Naive thymus-derived CD8-positive, alpha-beta T cell (primary cell): ENCODE measurements around the gene IL17B. TPM values are rescaled to one million over a fixed set of nuclear protein-coding genes. Genes with fewer than 3 reads are reported as not detected.

Source experiments
- ATAC-seq, 2 donors: fragments of 150-1000 bp; cut with Tn5 transposase in 1 of 2; sonication (Bioruptor Pico), chemical (Tn5 transposase) in 1 of 2; 1 replicate in 1 of 2; 2 replicates in 1 of 2; pipeline ENCODE4 v1.10.0; 2021; ENCODE audit warnings: mild to moderate bottlenecking in 2 of 2, moderate library complexity in 2 of 2
- POLR2A ChIA-PET: fragments of 350-600 bp; sonication (Branson Sonifier 250); formaldehyde crosslinking; loops from one replicate; lab custom pipeline; 2021; ENCODE audit warnings: antibody characterized with exemption; lab: Charles Lee
- DNase-seq, 10 donors: peaks; one replicate each; pipeline versions ENCODE4 v3.0.0 to v3.0.0-alpha.2; 2020 to 2022
- H3K27ac Mint-ChIP-seq, 10 donors: one replicate each; pipeline ENCODE4 v1.8.0; 2020 to 2022; ENCODE audit warnings: mild to moderate bottlenecking in 10 of 10, mixed read lengths in 10 of 10, moderate library complexity in 4 of 10, inconsistent platforms in 1 of 10
- H3K27me3 Mint-ChIP-seq, 5 donors: one replicate each; pipeline ENCODE4 v1.8.0; 2021 to 2022; ENCODE audit warnings: mixed read lengths in 5 of 5
- H3K36me3 Mint-ChIP-seq, 3 donors: one replicate each; pipeline ENCODE4 v1.8.0; 2020 to 2022; ENCODE audit warnings: mixed read lengths in 3 of 3, mild to moderate bottlenecking in 2 of 3, inconsistent platforms in 1 of 3
- H3K4me1 Mint-ChIP-seq, 4 donors: one replicate each; pipeline ENCODE4 v1.8.0; 2021 to 2022; ENCODE audit warnings: mixed read lengths in 4 of 4
- H3K4me3 Mint-ChIP-seq, 10 donors: one replicate each; pipeline ENCODE4 v1.8.0; 2020 to 2022; ENCODE audit warnings: mild to moderate bottlenecking in 10 of 10, mixed read lengths in 10 of 10, moderate library complexity in 6 of 10, inconsistent platforms in 1 of 10
- H3K9me3 Mint-ChIP-seq, 9 donors: one replicate each; pipeline ENCODE4 v1.8.0; 2020 to 2022; ENCODE audit warnings: mixed read lengths in 9 of 9, mild to moderate bottlenecking in 3 of 9, inconsistent platforms in 1 of 9, moderate library complexity in 1 of 9
- polyA plus RNA-seq, 3 donors: library from polyadenylated mRNA; unstranded; fragments of 300-500 nt; fragmentation: Illumina TruSeq; gene quantifications; one replicate each; pipeline ENCODE4 v1.2.3, GENCODE V29; 2021
- total RNA-seq, 8 experiments: library from RNA in 2 of 8; stranded (reverse) in 2 of 8; gene quantifications; one replicate each; pipeline ENCODE4 v1.2.3 and lab custom pipeline; 2021 to 2026

IL17B gene
- total and polyA plus RNA-seq, 5 experiments from 2014 or later: not detected

DNA sequence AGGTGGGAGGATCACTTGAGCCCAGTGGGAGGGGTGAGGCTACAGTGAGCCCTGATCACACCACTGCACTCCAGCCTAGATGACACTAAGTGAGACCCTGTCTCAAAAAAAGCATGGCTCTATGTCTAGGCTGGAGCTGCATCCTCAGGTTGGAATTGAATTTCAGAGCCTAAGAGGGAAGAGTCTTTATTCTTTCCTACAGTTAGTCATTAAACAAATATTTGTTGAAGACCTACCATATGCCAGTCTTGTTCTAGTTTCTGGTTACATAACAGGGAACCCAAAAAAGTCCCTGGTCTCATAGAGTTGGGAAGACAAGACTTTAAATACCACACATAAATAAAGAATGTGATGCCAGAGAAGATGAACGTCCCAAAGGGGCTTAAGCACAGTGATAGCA, 40.7 kb downstream of the IL17B start:
- Mint-ChIP-seq H3K27me3 (peaks cover 0 to 3% (median 0%) of the 10 kb centered on the region in 5 donors), H3K4me1 (peaks cover under 1 to 4% (median 2%) of the 10 kb centered on the region in 4 donors), H3K9me3 (no peaks in the 10 kb centered on the region), H3K4me3 (no peak overlapping the region), H3K27ac (no peak overlapping the region), H3K36me3 (no peaks in the 10 kb centered on the region)
- POLR2A ChIA-PET: interaction anchor here (0.6 to 0.7 kb wide), 2 partner anchors 8 to 9 kb away, joined by 3 to 5 read pairs; no protein-coding TSS in a partner anchor
- DNase-seq: no peak
- no peak for ATAC-seq

DNA sequence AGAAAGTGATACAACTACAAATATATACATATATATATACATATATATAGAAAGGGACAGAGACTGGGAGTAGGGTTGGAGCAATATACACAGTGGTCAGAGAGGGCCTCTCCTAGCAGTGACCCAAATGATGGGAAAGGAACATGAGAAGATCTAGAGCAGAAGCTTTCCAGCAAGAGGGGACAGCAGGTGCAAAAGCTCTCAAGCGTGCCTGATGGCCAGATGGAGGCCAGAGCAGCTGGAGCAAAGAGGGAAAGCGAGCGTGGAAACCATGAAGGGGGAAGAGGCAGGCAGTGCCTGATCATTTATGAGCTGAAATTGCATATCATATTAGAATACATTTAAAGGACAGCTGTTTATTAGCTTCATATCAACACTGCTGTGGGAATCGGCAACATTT, 41.4 kb downstream of the IL17B start:
- Mint-ChIP-seq H3K4me3 (no peak overlapping the region), H3K36me3 (no peaks in the 10 kb centered on the region), H3K9me3 (no peaks in the 10 kb centered on the region), H3K27me3 (peaks cover 0 to 3% (median 0%) of the 10 kb centered on the region in 5 donors), H3K4me1 (peaks cover 0 to 1% (median 0%) of the 10 kb centered on the region in 4 donors), H3K27ac (no peak overlapping the region)
- no peak for ATAC-seq
- no peak for DNase-seq
- POLR2A ChIA-PET: interaction anchor here (0.6 kb wide), 1 partner anchor 8 kb away, joined by 5 read pairs; no protein-coding TSS in a partner anchor

- no peaks in the 10 kb centered on the region for H3K9me3 Mint-ChIP-seq
- H3K4me1 Mint-ChIP-seq: no peaks in the 10 kb centered on the region
- H3K36me3 Mint-ChIP-seq: no peaks in the 10 kb centered on the region
- no peak overlapping the region for H3K4me3 Mint-ChIP-seq
- ATAC-seq (no peak), DNase-seq (no peak)
- POLR2A ChIA-PET: interaction anchor here (0.7 to 0.8 kb wide), 2 partner anchors 20 to 523 kb away, joined by 3 read pairs; no protein-coding TSS in a partner anchor
- H3K27ac Mint-ChIP-seq: no peak overlapping the region
- H3K27me3 Mint-ChIP-seq: peaks cover 0 to 3% (median 0%) of the 10 kb centered on the region in 5 donors
Measured at GRCh38 chr5:149333711-149334443, 45.2 kb downstream of the IL17B start.

GRCh38 chr5:149328177-149328576, 50.9 kb downstream of the IL17B start:
- POLR2A ChIA-PET: no interaction called here
- no peak overlapping the region for H3K27ac Mint-ChIP-seq
- no peak for DNase-seq
- H3K27me3 Mint-ChIP-seq: no peaks in the 10 kb centered on the region
- H3K9me3 Mint-ChIP-seq: peaks cover 0 to 8% (median 0%) of the 10 kb centered on the region in 9 donors
- no peak for ATAC-seq
- H3K36me3 Mint-ChIP-seq: peaks cover 0 to 11% (median 0%) of the 10 kb centered on the region in 3 donors
- H3K4me3 Mint-ChIP-seq: no peak overlapping the region
- H3K4me1 Mint-ChIP-seq: peaks cover 0 to 3% (median 0%) of the 10 kb centered on the region in 4 donors

GRCh38 chr5:149326611-149327010, 52.5 kb downstream of the IL17B start:
- H3K27ac Mint-ChIP-seq: no peak overlapping the region
- peaks cover 0 to 8% (median 0%) of the 10 kb centered on the region in 9 donors for H3K9me3 Mint-ChIP-seq
- peaks cover 0 to 11% (median 0%) of the 10 kb centered on the region in 3 donors for H3K36me3 Mint-ChIP-seq
- DNase-seq (no peak), ATAC-seq (no peak)
- POLR2A ChIA-PET: interaction anchor here (3.2 kb wide), 1 partner anchor 19 kb away, joined by 11 read pairs; the partner anchor contains the start of gene GRPEL2
- H3K27me3 Mint-ChIP-seq: no peaks in the 10 kb centered on the region
- peaks cover 0 to 3% (median 0%) of the 10 kb centered on the region in 4 donors for H3K4me1 Mint-ChIP-seq
- H3K4me3 Mint-ChIP-seq: no peak overlapping the region

- no peak overlapping the region for H3K27ac Mint-ChIP-seq
- POLR2A ChIA-PET: interaction anchor here (3.2 kb wide), 1 partner anchor 20 kb away, joined by 11 read pairs; the partner anchor contains the start of gene GRPEL2
- no peak for ATAC-seq
- no peak overlapping the region for H3K4me3 Mint-ChIP-seq
- H3K9me3 Mint-ChIP-seq: peaks cover 0 to 8% (median 0%) of the 10 kb centered on the region in 9 donors
- H3K36me3 Mint-ChIP-seq: peaks cover 0 to 11% (median 0%) of the 10 kb centered on the region in 3 donors
- no peak for DNase-seq
- H3K27me3 Mint-ChIP-seq: no peaks in the 10 kb centered on the region
- peaks cover 0 to 3% (median 0%) of the 10 kb centered on the region in 4 donors for H3K4me1 Mint-ChIP-seq
Measured at GRCh38 chr5:149325894-149326293, 53.2 kb downstream of the IL17B start.

- peaks cover 0 to 11% (median 0%) of the 10 kb centered on the region in 3 donors for H3K36me3 Mint-ChIP-seq
- peaks cover 0 to 8% (median 0%) of the 10 kb centered on the region in 9 donors for H3K9me3 Mint-ChIP-seq
- no peak overlapping the region for H3K4me3 Mint-ChIP-seq
- H3K27ac Mint-ChIP-seq: no peak overlapping the region
- ATAC-seq (no peak), DNase-seq (no peak)
- H3K4me1 Mint-ChIP-seq: peaks cover 0 to 3% (median 0%) of the 10 kb centered on the region in 4 donors
- no peaks in the 10 kb centered on the region for H3K27me3 Mint-ChIP-seq
- POLR2A ChIA-PET: interaction anchor here (1.5 to 3.2 kb wide), 2 partner anchors 10 to 20 kb away, joined by 4 to 11 read pairs; partner anchors contain the start of gene GRPEL2
Measured at GRCh38 chr5:149325166-149325735, 53.8 kb downstream of the IL17B start.

GRCh38 chr5:149324641-149325040, 54.5 kb downstream of the IL17B start:
- DNase-seq (no peak), ATAC-seq (no peak)
- H3K27me3 Mint-ChIP-seq: no peaks in the 10 kb centered on the region
- no peak overlapping the region for H3K27ac Mint-ChIP-seq
- POLR2A ChIA-PET: interaction anchor here (1.5 to 3.2 kb wide), 2 partner anchors 11 to 21 kb away, joined by 4 to 11 read pairs; partner anchors contain the start of gene GRPEL2
- peaks cover 0 to 8% (median 0%) of the 10 kb centered on the region in 9 donors for H3K9me3 Mint-ChIP-seq
- H3K4me1 Mint-ChIP-seq: peaks cover 0 to 3% (median 0%) of the 10 kb centered on the region in 4 donors
- H3K36me3 Mint-ChIP-seq: peaks cover 0 to 11% (median 0%) of the 10 kb centered on the region in 3 donors
- H3K4me3 Mint-ChIP-seq: no peak overlapping the region

Other genes with a start within 250 kb of the IL17B start
- gene ABLIM3, start 237.8 kb downstream of the IL17B start, total RNA-seq: not detected
- not detected for gene ABLIM3, start 237.8 kb downstream of the IL17B start, polyA plus RNA-seq
- gene AFAP1L1, start 107.4 kb downstream of the IL17B start, total RNA-seq: under 1 TPM; 0.13 to 0.27 TPM
- gene AFAP1L1, start 107.4 kb downstream of the IL17B start, polyA plus RNA-seq: 1 to 10 TPM in 2 of 3 donors, under 1 TPM in 1; 0.56 to 1.2 (median 1.1) TPM
- gene GRPEL2, start 33.8 kb downstream of the IL17B start, total RNA-seq: 10 to 100 TPM; 47.6 to 48.0 TPM
- 1 to 10 TPM; 4.2 to 6.6 (median 5.8) TPM for gene GRPEL2, start 33.8 kb downstream of the IL17B start, polyA plus RNA-seq
- 10 to 100 TPM; 40.0 to 47.0 TPM for gene PCYOX1L, start 21.2 kb downstream of the IL17B start, total RNA-seq
- gene PCYOX1L, start 21.2 kb downstream of the IL17B start, polyA plus RNA-seq: 10 to 100 TPM in 2 of 3 donors, 1 to 10 TPM in 1; 6.6 to 17.6 (median 12.6) TPM
- 100 to 1,000 TPM; 175 to 197 TPM for gene CSNK1A1, start 172.1 kb upstream of the IL17B start, total RNA-seq
- 100 to 1,000 TPM; 133 to 143 (median 137) TPM for gene CSNK1A1, start 172.1 kb upstream of the IL17B start, polyA plus RNA-seq
- gene ARHGEF37, start 202.2 kb upstream of the IL17B start, total RNA-seq: 1 to 10 TPM in 1 of 2 experiments, not detected in 1; 1.2 TPM
- gene ARHGEF37, start 202.2 kb upstream of the IL17B start, polyA plus RNA-seq: not detected